GM12878 (cell line): ENCODE results near the gene MTFMT. TPM values are rescaled to one million over a fixed set of nuclear protein-coding genes. Genes with fewer than 3 reads are reported as not detected.
A peak's percentile ranks its signal among the peaks of the same experiment; 100 is the strongest.

Experiments used
- ATAC-seq: fragments of 200-7000 bp; cut with Tn5 transposase; 3 replicates; pipeline ENCODE4 v1.9.1; 2020; ENCODE audit warnings: mild to moderate bottlenecking, moderate library complexity
- BruUV-seq: library from RNA; stranded (reverse); fragments of 400-500 nt; replicated peaks from 2 replicates; lab custom pipeline; 2021; lab: Mats Ljungman, UMichigan
- CTCF ChIA-PET: fragments of 300-600 bp; sonication (Branson Sonifier 250); formaldehyde crosslinking; extraction: SDS; loops from one replicate; lab custom pipeline; 2021; ENCODE audit warnings: inconsistent platforms; lab: Yijun Ruan, JAX
- POLR2A ChIA-PET: fragments of 350-600 bp; formaldehyde crosslinking; extraction: SDS; loops from one replicate; lab custom pipeline; 2021; ENCODE audit warnings: inconsistent platforms; lab: Charles Lee
- RAD21 ChIA-PET: fragments of 300-600 bp; sonication (Branson Sonifier 250); formaldehyde crosslinking; loops from one replicate; lab custom pipeline; 2023; ENCODE audit warnings: antibody characterized with exemption; ENCODE audit not compliant: unreplicated experiment; lab: Charles Lee
- SMC1A ChIA-PET: fragments of 300-600 bp; sonication (Branson Sonifier 250); formaldehyde crosslinking; loops from one replicate; lab custom pipeline; 2023; ENCODE audit not compliant: unreplicated experiment, uncharacterized antibody; lab: Charles Lee
- DNase-seq: peaks from one replicate; pipeline ENCODE4 v3.0.0-alpha.2; 2011; ENCODE audit warnings: low read depth, low spot score
- FAIRE-seq: peaks from 3 replicates; lab custom pipeline; 2011; peaks lifted over from hg19 to GRCh38; lab: Jason Lieb, UNC
- H2AFZ ChIP-seq: 2 replicates; pipeline ENCODE4 v1.6.0; 2011; ENCODE audit warnings: low read depth, low read length, control low read depth; ENCODE audit not compliant: control insufficient read depth
- H3K27ac ChIP-seq: 2 replicates; pipeline ENCODE4 v1.5.1; 2011; ENCODE audit warnings: control low read depth; ENCODE audit not compliant: control insufficient read depth, insufficient read depth
- H3K27me3 ChIP-seq, 2 experiments: replicated peaks in 1 of 2; 2 replicates each; pipeline versions ENCODE4 v1.6.0 to v1.6.1; 2011; ENCODE audit warnings: low read length in 1 of 2; ENCODE audit not compliant: control insufficient read depth in 2 of 2, insufficient read depth in 2 of 2
- H3K36me3 ChIP-seq, 2 experiments: 2 replicates each; pipeline ENCODE4 v1.5.1; 2011; ENCODE audit warnings: low read length in 1 of 2; ENCODE audit not compliant: control insufficient read depth in 2 of 2, insufficient read depth in 2 of 2
- H3K4me1 ChIP-seq: 2 replicates; pipeline ENCODE4 v1.6.1; 2011; ENCODE audit warnings: mild to moderate bottlenecking, low read length, moderate library complexity, mixed read lengths; ENCODE audit not compliant: control insufficient read depth, insufficient read depth
- H3K4me2 ChIP-seq: 2 replicates; pipeline ENCODE4 v1.6.0; 2011; ENCODE audit warnings: control low read depth; ENCODE audit not compliant: control insufficient read depth, insufficient read depth
- H3K4me3 ChIP-seq: fragments of 200-600 bp; sonication (generic); 2 replicates; pipeline ENCODE4 v1.5.1; 2016
- H3K79me2 ChIP-seq: 2 replicates; pipeline ENCODE4 v1.6.0; 2011; ENCODE audit warnings: low read length; ENCODE audit not compliant: control insufficient read depth, insufficient read depth
- H3K9ac ChIP-seq: 2 replicates; pipeline ENCODE4 v1.8.0; 2011; ENCODE audit warnings: low read length, control low read depth, mixed read lengths; ENCODE audit not compliant: control insufficient read depth, insufficient read depth
- H3K9me3 ChIP-seq: replicated peaks from 3 replicates; pipeline ENCODE4 v1.5.1; 2011; ENCODE audit warnings: mild to moderate bottlenecking, low read length; ENCODE audit not compliant: control insufficient read depth, insufficient read depth
- H4K20me1 ChIP-seq: 2 replicates; pipeline ENCODE4 v1.6.0; 2011; ENCODE audit not compliant: control insufficient read depth, insufficient read depth
- CHD4 ChIP-seq: fragments of 200-600 bp; sonication (generic); IDR thresholded peaks from 2 replicates; pipeline ENCODE4 v1.6.1; 2016; ENCODE audit warnings: mild to moderate bottlenecking
- EED ChIP-seq: sonication (generic); IDR thresholded peaks from 2 replicates; pipeline ENCODE4 v1.6.1; 2016; ENCODE audit warnings: antibody characterized with exemption, low read depth
- ESRRA ChIP-seq: IDR thresholded peaks from 2 replicates; pipeline ENCODE4 v1.6.1; 2012; ENCODE audit warnings: mild to moderate bottlenecking, low read length, improper control_type of control experiment
- SMAD1 ChIP-seq: fragments of 450-650 bp; IDR thresholded peaks from 2 replicates; pipeline ENCODE4 v1.6.1; 2018; ENCODE audit warnings: mild to moderate bottlenecking, low read depth; ENCODE audit not compliant: partially characterized antibody
- TARDBP ChIP-seq: IDR thresholded peaks from 2 replicates; pipeline ENCODE4 v1.6.1; 2016; ENCODE audit warnings: borderline replicate concordance
- WGBS: methylation state at CpG from one replicate; pipeline ENCODE4 v1.1.6; 2016; ENCODE audit warnings: low lambda C conversion rate; ENCODE audit not compliant: insufficient replicate concordance, insufficient coverage; ENCODE audit errors: missing lambda C conversion rate; 5-methylcytosine and 5-hydroxymethylcytosine counted together
- in situ Hi-C: fragments of 300-500 bp; cut with MboI; formaldehyde crosslinking; loops from 9 replicates; pipeline ENCODE4 v1.14.3; 2018; ENCODE audit warnings: mixed read lengths
- intact Hi-C: fragments of 100-400 bp; cut with micrococcal nuclease; formaldehyde crosslinking; loops from one replicate; pipeline ENCODE4 v1.14.2; 2022; ENCODE audit not compliant: unreplicated experiment
- polyA plus RNA-seq, 11 experiments: library from polyadenylated mRNA; depleted of rRNA in 4 of 11; unstranded in 6 of 11; stranded (reverse) in 5 of 11; fragments of >200 nt; fragmentation: Nextera tagmentation in 4 of 11; fragmentation: Illumina TruSeq in 1 of 11; extraction: Ambion mirVana in 4 of 11; extraction: Trizol in 1 of 11; gene quantifications; 1 replicate in 1 of 11; 2 replicates in 10 of 11; pipeline versions ENCODE4 v1.2.1 to v1.2.3, GENCODE V29; 2011 to 2016; ENCODE audit warnings: inconsistent platforms in 2 of 11, missing spikeins in 2 of 11, low read depth in 1 of 11
- total RNA-seq, 4 experiments: library from RNA; depleted of rRNA in 3 of 4; stranded (reverse); fragments of >200 nt in 3 of 4; fragmentation: Illumina TruSeq in 1 of 4; extraction: Trizol in 1 of 4; gene quantifications; 2 replicates each; pipeline versions ENCODE4 v1.2.1 to v1.2.3, GENCODE V29; 2013 to 2021
- TF ChIP-seq, protein P1 (sequence below): IDR thresholded peaks from 2 replicates; pipeline ENCODE4 v1.6.1; 2012; ENCODE audit warnings: mild to moderate bottlenecking, low read depth, low read length
- TF ChIP-seq, protein P2 (sequence below), 3 experiments: IDR thresholded peaks in 2 of 3; conservative IDR thresholded peaks in 1 of 3; 2 replicates each; pipeline ENCODE4 v1.5.1; 2011; ENCODE audit warnings: low read depth in 3 of 3, low read length in 3 of 3, mild to moderate bottlenecking in 3 of 3, control low read depth in 2 of 3, moderate library complexity in 2 of 3, inconsistent platforms in 1 of 3, mixed read lengths in 1 of 3; ENCODE audit not compliant: control insufficient read depth in 2 of 3, insufficient read depth in 1 of 3; ENCODE audit errors: extremely low read depth in 1 of 3
- TF ChIP-seq, protein P3 (sequence below): IDR thresholded peaks from 2 replicates; pipeline ENCODE4 v1.6.1; 2011; ENCODE audit warnings: mild to moderate bottlenecking, low read depth, low read length, moderate library complexity; ENCODE audit not compliant: insufficient replicate concordance
- TF ChIP-seq, protein P4 (sequence below): fragments of 450-650 bp; conservative IDR thresholded peaks from 2 replicates; pipeline ENCODE4 v1.6.1; 2017; ENCODE audit warnings: mild to moderate bottlenecking, moderate library complexity

Gene MTFMT
- total and polyA plus RNA-seq, 10 of the 15 experiments (the other 5 are each of a cell fraction or from before 2014, with no cell fraction given), result 1.7 to 29.8 (median 17.4) TPM

DNA sequence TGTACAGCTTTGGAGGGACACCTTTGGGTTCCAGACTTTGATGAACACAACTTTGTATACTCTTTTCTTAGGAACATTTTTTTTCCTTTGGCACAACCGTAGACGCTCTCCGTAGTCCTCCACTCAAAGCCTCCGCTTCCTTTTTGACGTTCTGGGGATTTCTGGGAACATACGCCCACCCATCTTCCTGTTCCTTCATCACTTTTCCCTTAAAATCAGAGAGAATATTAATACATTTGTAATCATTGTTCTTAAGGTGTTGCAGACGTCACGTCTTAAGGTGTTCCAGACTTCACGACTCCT is 39.3 kb downstream of the MTFMT start:
- Histone ChIP-seq H4K20me1 (no peaks in the 10 kb centered on the region), H3K27ac (peak overlapping the region; percentile 92), H3K79me2 (peaks cover 31% of the 10 kb centered on the region), H3K4me3 (peak overlapping the region; percentile 64), H3K9me3 (no peaks in the 10 kb centered on the region), H3K4me1 (peaks cover 2% of the 10 kb centered on the region), H3K9ac (peak overlapping the region; percentile 75), H3K36me3 (no peaks in the 10 kb centered on the region), H2AFZ (peak overlapping the region; percentile 91), H3K27me3 (no peaks in the 10 kb centered on the region), H3K4me2 (peak overlapping the region; percentile 77)
- in situ Hi-C loops, result no loop called here
- FAIRE-seq (no peak), DNase-seq (no peak), ATAC-seq (no peak)
- WGBS, result under 1% methylated on average over 9 of the region's 9 CpGs
- intact Hi-C loops, result loop anchor here (2.0 kb wide), 1 partner anchor 39 kb away; the partner anchor contains the start of gene MTFMT
- ChIA-PET RAD21 (interaction anchor here (1.0 to 2.3 kb wide), 3 partner anchors 19 to 111 kb away, joined by 3 to 6 read pairs (median 5); no protein-coding TSS in a partner anchor), CTCF (interaction anchor here (1.3 kb wide), 2 partner anchors 13 to 96 kb away, joined by 3 read pairs; no protein-coding TSS in a partner anchor), SMC1A (interaction anchor here (1.0 to 1.3 kb wide), 2 partner anchors 10 to 87 kb away, joined by 3 read pairs; no protein-coding TSS in a partner anchor), POLR2A (interaction anchor here (0.6 to 0.8 kb wide), 3 partner anchors 9 to 178 kb away, joined by 3 to 9 read pairs (median 3); no protein-coding TSS in a partner anchor)
- no TSS peak for BruUV-seq
- TF ChIP-seq, protein P1, sequence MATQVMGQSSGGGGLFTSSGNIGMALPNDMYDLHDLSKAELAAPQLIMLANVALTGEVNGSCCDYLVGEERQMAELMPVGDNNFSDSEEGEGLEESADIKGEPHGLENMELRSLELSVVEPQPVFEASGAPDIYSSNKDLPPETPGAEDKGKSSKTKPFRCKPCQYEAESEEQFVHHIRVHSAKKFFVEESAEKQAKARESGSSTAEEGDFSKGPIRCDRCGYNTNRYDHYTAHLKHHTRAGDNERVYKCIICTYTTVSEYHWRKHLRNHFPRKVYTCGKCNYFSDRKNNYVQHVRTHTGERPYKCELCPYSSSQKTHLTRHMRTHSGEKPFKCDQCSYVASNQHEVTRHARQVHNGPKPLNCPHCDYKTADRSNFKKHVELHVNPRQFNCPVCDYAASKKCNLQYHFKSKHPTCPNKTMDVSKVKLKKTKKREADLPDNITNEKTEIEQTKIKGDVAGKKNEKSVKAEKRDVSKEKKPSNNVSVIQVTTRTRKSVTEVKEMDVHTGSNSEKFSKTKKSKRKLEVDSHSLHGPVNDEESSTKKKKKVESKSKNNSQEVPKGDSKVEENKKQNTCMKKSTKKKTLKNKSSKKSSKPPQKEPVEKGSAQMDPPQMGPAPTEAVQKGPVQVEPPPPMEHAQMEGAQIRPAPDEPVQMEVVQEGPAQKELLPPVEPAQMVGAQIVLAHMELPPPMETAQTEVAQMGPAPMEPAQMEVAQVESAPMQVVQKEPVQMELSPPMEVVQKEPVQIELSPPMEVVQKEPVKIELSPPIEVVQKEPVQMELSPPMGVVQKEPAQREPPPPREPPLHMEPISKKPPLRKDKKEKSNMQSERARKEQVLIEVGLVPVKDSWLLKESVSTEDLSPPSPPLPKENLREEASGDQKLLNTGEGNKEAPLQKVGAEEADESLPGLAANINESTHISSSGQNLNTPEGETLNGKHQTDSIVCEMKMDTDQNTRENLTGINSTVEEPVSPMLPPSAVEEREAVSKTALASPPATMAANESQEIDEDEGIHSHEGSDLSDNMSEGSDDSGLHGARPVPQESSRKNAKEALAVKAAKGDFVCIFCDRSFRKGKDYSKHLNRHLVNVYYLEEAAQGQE, result no peak
- no peak for TF ChIP-seq CHD4
- no peak for TF ChIP-seq ESRRA
- peak; percentile 0; the same call in 1 of the 2 replicates for TF ChIP-seq EED
- TF ChIP-seq, protein P2, sequence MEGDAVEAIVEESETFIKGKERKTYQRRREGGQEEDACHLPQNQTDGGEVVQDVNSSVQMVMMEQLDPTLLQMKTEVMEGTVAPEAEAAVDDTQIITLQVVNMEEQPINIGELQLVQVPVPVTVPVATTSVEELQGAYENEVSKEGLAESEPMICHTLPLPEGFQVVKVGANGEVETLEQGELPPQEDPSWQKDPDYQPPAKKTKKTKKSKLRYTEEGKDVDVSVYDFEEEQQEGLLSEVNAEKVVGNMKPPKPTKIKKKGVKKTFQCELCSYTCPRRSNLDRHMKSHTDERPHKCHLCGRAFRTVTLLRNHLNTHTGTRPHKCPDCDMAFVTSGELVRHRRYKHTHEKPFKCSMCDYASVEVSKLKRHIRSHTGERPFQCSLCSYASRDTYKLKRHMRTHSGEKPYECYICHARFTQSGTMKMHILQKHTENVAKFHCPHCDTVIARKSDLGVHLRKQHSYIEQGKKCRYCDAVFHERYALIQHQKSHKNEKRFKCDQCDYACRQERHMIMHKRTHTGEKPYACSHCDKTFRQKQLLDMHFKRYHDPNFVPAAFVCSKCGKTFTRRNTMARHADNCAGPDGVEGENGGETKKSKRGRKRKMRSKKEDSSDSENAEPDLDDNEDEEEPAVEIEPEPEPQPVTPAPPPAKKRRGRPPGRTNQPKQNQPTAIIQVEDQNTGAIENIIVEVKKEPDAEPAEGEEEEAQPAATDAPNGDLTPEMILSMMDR (IDR thresholded peaks at IDR 0.05 in 2 of 3, conservative IDR thresholded peaks at IDR 0.05 in 1 of 3; ENCODE audit: control insufficient read depth in 2 of 3, extremely low read depth in 1 of 3, insufficient read depth in 1 of 3, low read depth in 3 of 3, low read length in 3 of 3), result no peak
- TF ChIP-seq TARDBP, result no peak
- TF ChIP-seq SMAD1, result peak; percentile 54
- TF ChIP-seq, protein P3, sequence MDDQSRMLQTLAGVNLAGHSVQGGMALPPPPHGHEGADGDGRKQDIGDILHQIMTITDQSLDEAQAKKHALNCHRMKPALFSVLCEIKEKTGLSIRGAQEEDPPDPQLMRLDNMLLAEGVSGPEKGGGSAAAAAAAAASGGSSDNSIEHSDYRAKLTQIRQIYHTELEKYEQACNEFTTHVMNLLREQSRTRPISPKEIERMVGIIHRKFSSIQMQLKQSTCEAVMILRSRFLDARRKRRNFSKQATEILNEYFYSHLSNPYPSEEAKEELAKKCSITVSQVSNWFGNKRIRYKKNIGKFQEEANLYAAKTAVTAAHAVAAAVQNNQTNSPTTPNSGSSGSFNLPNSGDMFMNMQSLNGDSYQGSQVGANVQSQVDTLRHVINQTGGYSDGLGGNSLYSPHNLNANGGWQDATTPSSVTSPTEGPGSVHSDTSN, result no peak
- TF ChIP-seq, protein P4, sequence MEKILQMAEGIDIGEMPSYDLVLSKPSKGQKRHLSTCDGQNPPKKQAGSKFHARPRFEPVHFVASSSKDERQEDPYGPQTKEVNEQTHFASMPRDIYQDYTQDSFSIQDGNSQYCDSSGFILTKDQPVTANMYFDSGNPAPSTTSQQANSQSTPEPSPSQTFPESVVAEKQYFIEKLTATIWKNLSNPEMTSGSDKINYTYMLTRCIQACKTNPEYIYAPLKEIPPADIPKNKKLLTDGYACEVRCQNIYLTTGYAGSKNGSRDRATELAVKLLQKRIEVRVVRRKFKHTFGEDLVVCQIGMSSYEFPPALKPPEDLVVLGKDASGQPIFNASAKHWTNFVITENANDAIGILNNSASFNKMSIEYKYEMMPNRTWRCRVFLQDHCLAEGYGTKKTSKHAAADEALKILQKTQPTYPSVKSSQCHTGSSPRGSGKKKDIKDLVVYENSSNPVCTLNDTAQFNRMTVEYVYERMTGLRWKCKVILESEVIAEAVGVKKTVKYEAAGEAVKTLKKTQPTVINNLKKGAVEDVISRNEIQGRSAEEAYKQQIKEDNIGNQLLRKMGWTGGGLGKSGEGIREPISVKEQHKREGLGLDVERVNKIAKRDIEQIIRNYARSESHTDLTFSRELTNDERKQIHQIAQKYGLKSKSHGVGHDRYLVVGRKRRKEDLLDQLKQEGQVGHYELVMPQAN, result no peak
